Measurements from ENCODE around the gene GABRD. TPM values are rescaled to one million over a fixed set of nuclear protein-coding genes. Genes with fewer than 3 reads are reported as not detected.

Gene GABRD
- total RNA-seq, 3 donors from 2014 or later (not counting 1 experiment from before 2014, with no cell fraction given): 0.19 to 0.33 TPM; not detected in 1

- intact Hi-C loops (cut with micrococcal nuclease): no loop called here
- Mint-ChIP-seq H3K4me3 (no peak overlapping the region), H3K9me3 (no peaks in the 10 kb centered on the region), H3K27ac (no peak overlapping the region), H3K27me3 (ENCODE audit: low read depth in 2 of 2) (peaks cover 0 to 3% of the 10 kb centered on the region in 2 donors), H3K4me1 (no peaks in the 10 kb centered on the region), H3K36me3 (no peaks in the 10 kb centered on the region)
- Histone ChIP-seq H3K9me3 (ENCODE audit: control insufficient read depth, insufficient read depth, low read length) (no peaks in the 10 kb centered on the region), H3K4me3 (ENCODE audit: low read length) (no peak overlapping the region), H3K27me3 (ENCODE audit: control insufficient read depth, insufficient read depth, low read length) (no peaks in the 10 kb centered on the region), H3K36me3 (ENCODE audit: control insufficient read depth, insufficient read depth, low read length) (no peaks in the 10 kb centered on the region), H3K4me1 (ENCODE audit: control insufficient read depth, insufficient read depth, low read length) (no peaks in the 10 kb centered on the region), H3K27ac (ENCODE audit: low read length) (no peak overlapping the region)
- no peak for DNase-seq
- WGBS (ENCODE audit: insufficient coverage): 75% methylated on average over 14 of the region's 14 CpGs
- no peak for TF ChIP-seq CTCF (IDR thresholded peaks at IDR 0.05)
- no peak for ATAC-seq
Observed at GRCh38 chr1:2032737-2033136, 13.6 kb downstream of the GABRD start.

- Histone ChIP-seq H3K4me3 (ENCODE audit: low read length) (no peak overlapping the region), H3K27me3 (ENCODE audit: control insufficient read depth, insufficient read depth, low read length) (no peaks in the 10 kb centered on the region), H3K36me3 (ENCODE audit: control insufficient read depth, insufficient read depth, low read length) (no peaks in the 10 kb centered on the region), H3K9me3 (ENCODE audit: control insufficient read depth, insufficient read depth, low read length) (no peaks in the 10 kb centered on the region), H3K4me1 (ENCODE audit: control insufficient read depth, insufficient read depth, low read length) (no peaks in the 10 kb centered on the region), H3K27ac (ENCODE audit: low read length) (no peak overlapping the region)
- H3K4me3 Mint-ChIP-seq: no peak overlapping the region
- H3K4me1 Mint-ChIP-seq: no peaks in the 10 kb centered on the region
- no peaks in the 10 kb centered on the region for H3K9me3 Mint-ChIP-seq
- intact Hi-C loops (cut with micrococcal nuclease): no loop called here
- H3K36me3 Mint-ChIP-seq: no peaks in the 10 kb centered on the region
- H3K27ac Mint-ChIP-seq: no peak overlapping the region
- WGBS (ENCODE audit: insufficient coverage): 84% methylated on average over 13 of the region's 13 CpGs
- DNase-seq (no peak), ATAC-seq (no peak)
- peaks cover 0 to 3% of the 10 kb centered on the region in 2 donors for H3K27me3 Mint-ChIP-seq (ENCODE audit: low read depth in 2 of 2)
- TF ChIP-seq CTCF (IDR thresholded peaks at IDR 0.05): no peak
Observed at GRCh38 chr1:2033165-2033564, 14.0 kb downstream of the GABRD start.

GRCh38 chr1:2036287-2036686 lies 17.1 kb downstream of the GABRD start:
- Histone ChIP-seq H3K36me3 (ENCODE audit: control insufficient read depth, insufficient read depth, low read length) (no peaks in the 10 kb centered on the region), H3K4me1 (ENCODE audit: control insufficient read depth, insufficient read depth, low read length) (no peaks in the 10 kb centered on the region), H3K4me3 (ENCODE audit: low read length) (no peak overlapping the region), H3K27ac (ENCODE audit: low read length) (no peak overlapping the region), H3K27me3 (ENCODE audit: control insufficient read depth, insufficient read depth, low read length) (no peaks in the 10 kb centered on the region), H3K9me3 (ENCODE audit: control insufficient read depth, insufficient read depth, low read length) (no peaks in the 10 kb centered on the region)
- H3K27me3 Mint-ChIP-seq (ENCODE audit: low read depth in 2 of 2): peaks cover 0 to 3% of the 10 kb centered on the region in 2 donors
- no peak for TF ChIP-seq CTCF (IDR thresholded peaks at IDR 0.05)
- no peak overlapping the region for H3K27ac Mint-ChIP-seq
- H3K36me3 Mint-ChIP-seq: no peaks in the 10 kb centered on the region
- no peak overlapping the region for H3K4me3 Mint-ChIP-seq
- no peaks in the 10 kb centered on the region for H3K9me3 Mint-ChIP-seq
- no peaks in the 10 kb centered on the region for H3K4me1 Mint-ChIP-seq
- 83% methylated on average over 15 of the region's 15 CpGs for WGBS (ENCODE audit: insufficient coverage)
- DNase-seq: no peak
- ATAC-seq: no peak
- intact Hi-C loops (cut with micrococcal nuclease): no loop called here

- 84% methylated on average over 18 of the region's 18 CpGs for WGBS (ENCODE audit: insufficient coverage)
- no peaks in the 10 kb centered on the region for H3K9me3 ChIP-seq (ENCODE audit: control insufficient read depth, insufficient read depth, low read length)
- no peaks in the 10 kb centered on the region for H3K4me1 Mint-ChIP-seq
Observed at GRCh38 chr1:2037314-2037979, 18.3 kb downstream of the GABRD start.

More at GRCh38 chr1:2037314-2037979, 18.3 kb downstream of the GABRD start:
- H3K4me3 Mint-ChIP-seq: no peak overlapping the region
- Histone ChIP-seq H3K27me3 (ENCODE audit: control insufficient read depth, insufficient read depth, low read length) (no peaks in the 10 kb centered on the region), H3K27ac (ENCODE audit: low read length) (no peak overlapping the region), H3K4me1 (ENCODE audit: control insufficient read depth, insufficient read depth, low read length) (no peaks in the 10 kb centered on the region), H3K36me3 (ENCODE audit: control insufficient read depth, insufficient read depth, low read length) (no peaks in the 10 kb centered on the region), H3K4me3 (ENCODE audit: low read length) (no peak overlapping the region)
- H3K27me3 Mint-ChIP-seq (ENCODE audit: low read depth in 2 of 2): peaks cover 0 to 3% of the 10 kb centered on the region in 2 donors
- H3K27ac Mint-ChIP-seq: no peak overlapping the region
- ATAC-seq (no peak), DNase-seq (no peak)
- no peaks in the 10 kb centered on the region for H3K36me3 Mint-ChIP-seq
- intact Hi-C loops (cut with micrococcal nuclease): no loop called here
- no peaks in the 10 kb centered on the region for H3K9me3 Mint-ChIP-seq
- TF ChIP-seq CTCF (IDR thresholded peaks at IDR 0.05): no peak

Measured in natural killer cell (primary cell).